ENCODE results near the gene ANXA5. TPM values are rescaled to one million over a fixed set of nuclear protein-coding genes. Genes with fewer than 3 reads are reported as not detected.
"Not testable (repeated sequence)": the region's sequence is repeated elsewhere in the genome, so short reads cannot be mapped to it uniquely, and the experiment has no call there.

ANXA5 gene
- total RNA-seq, 1 donor from 2014 or later = 200 TPM

DNA sequence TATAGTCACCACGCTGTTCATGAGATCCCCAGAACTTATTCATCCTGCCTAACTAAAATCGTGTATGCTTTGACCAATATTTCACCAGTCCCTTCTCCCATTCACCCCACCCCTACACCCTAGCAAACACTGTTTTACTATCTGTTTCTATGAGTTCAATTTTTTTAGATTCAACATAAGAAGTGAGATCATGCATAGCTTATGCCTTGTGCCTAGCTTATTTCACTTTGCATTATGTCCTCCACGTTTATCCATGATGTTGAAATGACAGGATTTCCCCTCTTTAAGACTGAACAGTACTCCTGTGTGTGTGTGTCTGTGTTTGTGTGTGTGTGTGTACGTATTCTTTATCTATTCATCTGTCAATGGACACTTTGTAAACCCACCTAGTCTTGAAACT, 16.8 kb downstream of the ANXA5 start:
- intact Hi-C loops (cut with micrococcal nuclease) = no loop called here

DNA sequence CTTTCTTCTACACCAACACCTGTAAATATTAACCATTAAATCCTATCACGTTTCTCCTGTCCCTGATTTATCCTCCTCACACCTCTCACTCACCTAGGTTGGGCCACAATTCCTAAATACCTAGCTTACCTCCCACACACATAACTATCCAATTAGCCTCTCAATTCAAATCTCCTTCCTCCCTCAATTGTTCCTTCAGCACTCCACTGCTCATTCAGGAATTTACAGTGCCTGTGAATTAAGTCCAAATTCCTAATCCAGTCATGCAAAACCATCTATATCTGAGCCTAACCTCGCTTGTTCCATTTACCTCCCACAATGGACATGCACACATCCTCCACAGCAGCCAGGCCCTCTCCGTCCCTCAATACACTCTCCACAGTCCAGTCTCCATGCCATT, 17.5 kb downstream of the ANXA5 start:
- intact Hi-C loops (cut with micrococcal nuclease) = no loop called here

GRCh38 chr4:121677524-121677923, 19.3 kb downstream of the ANXA5 start:
- intact Hi-C loops (cut with micrococcal nuclease) = no loop called here

- intact Hi-C loops (cut with micrococcal nuclease) = no loop called here
Observed at GRCh38 chr4:121676345-121677075, 20.3 kb downstream of the ANXA5 start.

DNA sequence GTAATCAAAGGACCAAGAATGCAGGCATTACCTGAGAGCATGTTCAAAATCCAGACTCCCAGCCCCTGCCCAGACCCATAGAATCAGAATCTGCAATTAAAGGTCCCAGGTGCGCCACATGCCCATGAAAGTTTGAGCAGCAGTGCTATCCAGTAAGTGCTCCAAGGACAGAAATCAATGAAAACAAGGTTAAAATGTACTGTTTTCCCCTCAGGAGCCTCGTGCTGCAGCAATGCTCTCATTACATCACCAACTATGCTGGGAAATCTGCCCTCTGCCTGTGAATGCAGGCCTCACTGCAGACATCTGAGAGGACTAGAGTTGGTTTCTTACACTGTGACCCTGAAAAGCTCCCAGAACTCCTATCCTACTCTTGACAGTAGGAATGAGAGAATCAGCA, 21.1 kb downstream of the ANXA5 start:
- intact Hi-C loops (cut with micrococcal nuclease) = no loop called here

DNA sequence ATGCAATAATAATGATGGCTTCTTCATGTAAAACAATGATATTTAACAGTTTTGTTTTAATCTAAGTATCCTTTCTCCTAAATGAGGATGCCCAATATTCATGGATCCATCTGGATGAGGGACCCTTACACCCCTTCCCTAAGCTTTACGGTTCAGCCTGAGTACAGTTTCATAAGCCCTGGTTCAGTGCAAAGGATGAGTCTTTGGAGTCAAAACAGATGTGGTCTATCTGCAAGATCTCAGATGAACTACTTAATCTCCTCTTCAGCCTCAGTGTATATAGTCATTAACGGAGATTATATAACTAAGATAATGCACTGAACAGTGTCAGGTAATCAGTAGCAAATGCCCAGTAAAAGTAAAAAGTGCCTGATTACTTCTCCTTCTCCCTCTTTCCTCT, 22.1 kb downstream of the ANXA5 start:
- intact Hi-C loops (cut with micrococcal nuclease) = no loop called here

DNA sequence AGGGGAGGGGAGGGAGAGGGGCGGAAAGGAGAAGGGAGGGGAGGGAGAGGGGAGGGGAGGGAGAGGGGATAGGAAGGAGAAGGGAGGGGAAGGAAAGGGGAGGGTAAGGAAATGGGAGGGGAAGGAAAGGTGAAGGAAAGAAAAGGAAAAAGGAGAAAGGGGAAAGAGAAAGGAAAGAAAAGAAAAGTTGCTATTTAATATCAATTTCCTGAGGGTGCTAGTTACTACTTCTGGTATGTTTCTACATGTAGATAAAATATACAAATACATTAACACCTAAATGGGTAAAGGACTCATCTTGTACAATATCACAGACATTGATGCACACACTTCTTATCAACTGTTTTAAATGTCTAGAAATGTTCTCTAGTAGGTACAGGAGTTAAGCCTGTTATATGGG, 22.6 kb downstream of the ANXA5 start:
- intact Hi-C loops (cut with micrococcal nuclease) = no loop called here

GRCh38 chr4:121669163-121669550, 27.6 kb downstream of the ANXA5 start:
- intact Hi-C loops (cut with micrococcal nuclease) = no loop called here

- intact Hi-C loops (cut with micrococcal nuclease) = no loop called here
Observed at GRCh38 chr4:121668368-121669162, 28.2 kb downstream of the ANXA5 start.

- intact Hi-C loops (cut with micrococcal nuclease) = no loop called here
Observed at GRCh38 chr4:121666091-121666679, 30.6 kb downstream of the ANXA5 start.

DNA sequence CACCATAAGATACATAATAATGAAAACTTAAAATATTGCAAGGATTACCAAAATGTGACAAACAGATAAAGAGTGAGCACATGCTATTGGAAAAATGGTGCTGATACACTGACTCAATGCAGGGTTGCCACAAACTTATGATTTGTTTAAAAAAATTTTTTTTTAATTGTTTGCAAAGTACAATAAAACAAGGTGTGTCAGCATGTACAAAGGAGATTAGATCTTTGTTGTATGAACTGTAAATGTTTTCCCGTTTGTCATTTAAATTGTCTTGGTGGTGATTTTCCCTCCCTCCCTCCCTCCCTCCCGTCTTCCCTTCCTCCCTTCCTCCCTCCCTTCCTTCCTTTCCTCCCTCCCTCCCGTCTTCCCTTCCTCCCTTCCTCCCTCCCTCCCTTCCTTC, 31.4 kb downstream of the ANXA5 start:
- intact Hi-C loops (cut with micrococcal nuclease) = no loop called here

- intact Hi-C loops (cut with micrococcal nuclease) = no loop called here
Observed at GRCh38 chr4:121662225-121662624, 34.6 kb downstream of the ANXA5 start.

GRCh38 chr4:121660175-121660933, 36.4 kb downstream of the ANXA5 start:
- intact Hi-C loops (cut with micrococcal nuclease) = not testable (repeated sequence)

GRCh38 chr4:121658125-121658524, 38.7 kb downstream of the ANXA5 start:
- intact Hi-C loops (cut with micrococcal nuclease) = no loop called here

DNA sequence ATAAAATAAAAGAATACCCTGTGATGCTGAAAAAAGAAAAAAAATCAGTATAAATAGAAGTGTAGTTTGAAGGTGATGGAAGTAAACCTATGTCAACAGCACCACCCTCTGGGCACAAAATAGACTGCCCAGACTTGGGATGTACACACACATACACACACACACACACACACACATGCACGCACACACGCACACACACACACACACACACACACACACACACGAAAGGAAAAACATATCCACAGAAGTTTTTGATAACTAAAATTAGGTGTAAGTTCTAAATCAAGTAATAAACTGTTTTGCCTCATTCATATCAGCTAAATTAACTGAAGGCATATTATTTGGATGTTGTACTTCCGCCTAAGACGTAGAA, 40.5 kb downstream of the ANXA5 start:
- intact Hi-C loops (cut with micrococcal nuclease) = no loop called here

DNA sequence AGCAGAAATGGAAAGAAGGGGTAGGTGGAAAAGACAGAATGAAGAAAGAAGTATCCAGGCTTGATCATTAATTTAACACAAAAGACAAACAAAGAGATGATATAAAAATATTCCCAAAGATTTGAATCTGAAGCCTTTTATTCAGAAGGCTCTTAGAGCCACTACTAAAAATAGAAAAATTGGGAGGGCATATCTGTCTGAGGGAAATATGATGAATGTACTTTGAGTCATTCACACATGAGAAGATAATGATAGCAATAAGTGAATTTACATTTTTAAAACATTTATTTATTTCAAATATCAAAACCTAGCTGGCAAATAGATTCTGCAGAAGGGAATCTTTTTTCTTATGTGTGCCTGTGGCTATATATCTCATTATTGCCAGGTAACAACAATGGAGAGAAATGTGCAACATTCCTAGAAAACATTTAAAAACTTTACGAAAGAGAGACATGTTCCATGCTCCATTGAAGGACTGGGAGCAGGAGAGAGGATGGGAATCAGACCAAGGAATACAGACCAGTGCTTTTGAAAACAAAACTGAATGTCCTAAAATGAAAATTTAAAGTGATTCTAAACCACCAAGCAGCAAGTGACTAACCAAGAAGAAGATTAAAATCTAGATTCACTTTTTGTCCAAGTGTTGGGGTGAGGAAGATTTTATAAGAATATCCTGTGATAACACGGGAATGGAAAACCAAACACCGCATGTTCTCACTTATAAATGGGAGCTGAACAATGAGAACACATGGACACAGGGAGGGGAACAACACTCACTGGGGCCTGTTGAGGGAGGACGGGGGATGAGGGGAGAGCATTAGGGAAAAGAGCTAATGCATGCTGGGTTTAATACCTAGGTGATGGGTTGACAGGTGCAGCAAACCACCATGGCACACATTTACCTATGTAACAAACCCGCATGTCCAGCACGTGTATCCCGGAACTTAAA, 41.2 kb downstream of the ANXA5 start:
- intact Hi-C loops (cut with micrococcal nuclease) = loop anchor here (2.0 kb wide), 1 partner anchor 171 kb away; no protein-coding TSS in a partner anchor

DNA sequence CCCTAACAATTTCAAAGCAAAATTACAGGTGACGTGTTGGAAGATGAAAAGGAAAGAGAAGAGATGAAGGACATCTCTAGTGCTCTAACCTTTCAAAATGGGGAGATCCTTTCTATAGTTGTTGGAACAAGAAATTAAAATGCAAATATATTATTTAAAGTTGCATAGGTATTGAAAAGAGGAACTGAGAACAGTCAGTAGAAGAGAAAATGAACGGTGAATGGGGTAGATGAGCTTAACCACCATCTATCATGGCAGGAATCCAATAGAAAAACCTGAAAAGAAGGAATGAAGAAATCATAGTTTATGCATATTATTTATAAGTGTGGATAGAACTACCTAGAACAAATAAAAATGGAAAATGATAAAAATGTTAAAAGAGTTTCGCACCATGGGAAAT, 42.0 kb downstream of the ANXA5 start:
- intact Hi-C loops (cut with micrococcal nuclease) = loop anchor here (2.0 kb wide), 1 partner anchor 170 kb away; no protein-coding TSS in a partner anchor

DNA sequence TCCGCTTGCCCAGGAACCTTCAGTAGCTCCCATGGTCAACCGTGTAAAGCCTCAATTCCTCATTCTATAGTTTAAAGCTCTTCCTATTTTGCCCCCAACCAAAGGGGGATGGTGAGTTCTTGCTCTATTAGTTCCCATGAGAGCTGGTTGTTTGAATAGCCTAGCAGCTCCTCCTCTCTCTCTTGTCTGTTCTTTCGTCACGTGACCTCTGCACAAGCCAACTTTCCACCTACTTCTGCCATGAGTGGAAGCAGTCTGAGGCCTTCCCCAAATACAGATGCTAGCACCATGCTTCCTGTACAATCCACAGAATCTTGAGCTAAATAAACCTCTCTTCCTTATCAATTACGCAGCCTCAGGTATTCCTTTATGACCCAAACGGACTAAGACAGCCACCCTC, 42.8 kb downstream of the ANXA5 start:
- intact Hi-C loops (cut with micrococcal nuclease) = loop anchor here (2.0 kb wide), 1 partner anchor 169 kb away; no protein-coding TSS in a partner anchor

DNA sequence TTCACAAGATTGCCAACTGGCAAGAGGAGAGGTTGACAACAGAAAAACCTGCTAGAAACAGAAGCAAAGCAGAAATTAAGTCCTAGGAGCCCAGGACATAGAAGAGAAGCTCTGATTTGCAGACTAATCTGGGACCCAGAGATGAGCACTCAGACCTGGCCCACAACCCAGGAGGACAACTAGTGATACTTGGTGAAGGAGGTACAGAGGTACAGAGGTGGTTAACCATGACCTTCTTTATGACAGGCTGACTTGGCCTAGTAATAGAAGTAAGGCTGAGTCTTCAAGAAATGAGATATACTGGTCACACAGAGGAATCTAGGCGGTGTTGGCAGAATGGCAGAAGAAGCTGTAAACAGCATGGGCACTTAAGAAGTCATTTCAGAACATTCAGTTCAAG, 43.6 kb downstream of the ANXA5 start:
- intact Hi-C loops (cut with micrococcal nuclease) = no loop called here

DNA sequence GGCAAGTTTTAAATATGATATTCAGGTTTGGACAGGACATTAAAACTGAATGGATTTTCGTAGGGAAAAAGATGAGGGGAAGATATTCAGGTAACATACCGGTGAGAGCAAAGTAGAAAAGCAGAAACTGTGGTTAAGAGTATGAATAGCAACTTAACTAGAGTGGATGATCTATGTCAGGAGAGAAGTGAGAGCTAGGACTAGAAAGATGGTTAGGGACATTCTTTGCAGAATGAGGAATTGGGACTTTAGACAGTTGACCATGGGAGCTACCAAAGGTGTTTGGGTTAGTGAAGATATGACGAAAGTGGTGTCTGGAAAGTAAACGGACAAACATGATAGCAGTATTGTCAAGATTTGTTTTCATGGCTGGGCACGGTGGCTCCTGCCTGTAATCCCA, 45.2 kb downstream of the ANXA5 start:
- intact Hi-C loops (cut with micrococcal nuclease) = no loop called here

All from T-helper 2 cell treated with Interferon-gamma antibody and Interleukin-4, amounts not matched to agents 100 ng/mL and 5 ng/mL, for 36 hours (primary cell).